ENCODE data around the gene TMEM132A.

GRCh38 chr11:60923800-60924109 is 505 bp upstream of the TMEM132A start:
- no peak for TF ChIP-seq CTCF (IDR thresholded peaks at IDR 0.05)
- TF ChIP-seq CEBPB (IDR thresholded peaks at IDR 0.05): no peak
- TF ChIP-seq EP300 (IDR thresholded peaks at IDR 0.05): no peak
- TF ChIP-seq NR3C1 (IDR thresholded peaks at IDR 0.05): no peak

All from A549 (cell line).